Measurements from ENCODE around the gene PAWR.
"Not testable (repeated sequence)": the region's sequence is repeated elsewhere in the genome, so short reads cannot be mapped to it uniquely, and the experiment has no call there.

The PAWR gene

DNA sequence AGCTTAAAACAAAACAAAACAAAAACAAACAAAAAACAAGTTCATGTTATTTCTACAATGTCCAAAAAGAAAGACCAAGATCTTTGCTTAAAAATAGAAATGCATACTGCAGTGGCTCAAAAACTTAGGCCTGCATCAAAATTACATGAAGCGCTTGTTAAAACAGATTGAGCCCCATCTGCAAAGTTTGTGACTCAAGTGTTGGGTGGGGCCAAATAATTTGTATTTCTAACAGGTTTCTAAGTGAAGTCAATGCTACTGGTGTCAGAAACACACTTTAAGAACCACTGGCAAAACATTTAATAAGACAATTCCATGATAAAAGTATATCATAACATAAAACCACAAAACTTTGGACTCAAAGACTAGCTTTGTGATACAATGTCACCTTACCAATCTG, 105.6 kb downstream of the PAWR start:
- DNase-seq, result no peak

DNA sequence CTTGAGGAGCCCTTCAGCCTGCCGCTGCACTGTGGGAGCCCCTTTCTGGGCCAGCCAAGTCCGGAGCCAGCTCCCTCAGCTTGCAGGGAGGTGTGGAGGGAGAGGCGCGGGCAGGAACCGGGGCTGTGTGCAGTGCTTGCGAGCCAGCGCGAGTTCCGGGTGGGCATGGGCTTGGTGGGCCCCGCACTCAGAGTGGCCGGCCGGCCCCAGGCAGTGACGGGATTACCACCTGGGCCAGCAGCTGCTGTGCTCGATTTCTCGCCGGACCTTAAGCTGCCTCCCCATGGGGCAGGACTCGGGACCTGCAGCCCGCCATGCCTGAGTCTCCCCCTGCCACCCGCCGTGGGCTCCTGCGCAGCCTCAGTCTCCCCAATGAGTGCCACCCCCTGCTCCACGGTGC, 116.9 kb downstream of the PAWR start:
- DNase-seq, result no peak

DNA sequence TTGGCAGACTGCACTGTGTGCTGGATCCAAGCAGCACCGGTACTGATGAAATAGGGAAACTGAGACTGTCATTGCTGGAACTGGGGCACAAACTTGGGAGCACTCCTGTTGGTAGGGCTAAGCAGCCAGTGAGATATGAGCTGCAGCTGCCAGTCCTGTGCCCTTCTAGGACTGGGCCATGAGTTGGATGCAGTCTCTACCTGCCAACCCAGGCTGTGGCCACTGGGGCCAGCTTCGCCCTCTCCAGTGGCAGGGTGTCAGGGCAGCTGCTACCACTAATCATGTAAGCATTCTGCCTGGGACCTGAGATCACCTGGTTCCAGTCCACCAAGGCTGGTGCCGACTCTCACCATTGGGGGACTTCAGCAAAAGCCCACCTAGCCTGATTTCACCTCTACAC, 121.1 kb downstream of the PAWR start:
- DNase-seq, result no peak

DNA sequence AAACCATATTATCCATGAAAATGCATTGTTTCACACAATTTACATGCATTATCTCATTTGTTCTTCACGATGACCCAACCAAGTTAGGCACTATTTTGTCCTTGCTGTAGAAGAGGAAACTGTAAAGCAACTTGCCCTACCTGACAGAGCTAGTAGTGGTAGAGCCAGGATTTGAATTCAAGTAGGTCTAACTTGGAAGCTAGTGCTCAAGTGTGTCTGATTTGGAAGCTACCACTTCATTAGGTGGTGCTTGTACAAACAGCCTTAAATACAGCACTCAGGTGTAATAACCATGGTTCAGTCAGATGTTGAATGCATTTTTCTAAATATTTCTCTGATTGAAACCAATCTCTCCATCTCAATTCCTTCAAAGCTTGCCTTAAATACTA, 123.6 kb downstream of the PAWR start:
- no peak for DNase-seq

DNA sequence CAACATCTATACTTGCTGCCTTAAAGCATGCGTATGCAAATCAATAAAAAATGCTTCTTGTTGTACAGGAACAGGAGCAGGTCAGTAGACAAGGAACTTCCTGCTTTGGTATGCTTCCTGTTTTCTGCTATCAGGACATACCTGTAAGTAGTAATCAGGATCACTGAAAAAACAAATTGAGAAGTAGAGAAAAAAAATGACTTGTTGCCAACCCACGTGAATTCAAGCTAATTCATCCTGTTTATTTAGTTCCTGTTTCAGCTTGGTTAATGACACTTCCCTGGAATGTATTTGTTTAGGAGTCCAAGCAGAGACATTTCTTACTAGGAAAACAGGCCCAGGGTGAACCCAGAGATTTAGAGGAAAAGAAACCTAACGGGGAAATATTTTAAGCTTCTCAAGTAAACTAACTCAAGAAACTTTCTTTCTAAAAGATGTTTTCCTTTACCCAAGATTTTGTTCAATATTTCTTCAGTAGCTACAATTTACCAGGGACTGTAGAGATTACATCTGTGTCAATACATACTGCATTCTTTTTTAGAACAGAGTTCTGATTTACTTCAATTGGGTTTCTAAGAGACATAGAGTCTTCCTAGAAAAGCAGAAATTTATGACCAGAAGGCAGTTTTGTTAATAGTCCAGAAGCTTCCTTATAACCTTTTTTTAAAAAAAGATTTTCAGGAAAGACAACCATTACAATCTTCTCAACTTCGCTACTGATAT, 124.2 kb downstream of the PAWR start:
- DNase-seq, result no peak

DNA sequence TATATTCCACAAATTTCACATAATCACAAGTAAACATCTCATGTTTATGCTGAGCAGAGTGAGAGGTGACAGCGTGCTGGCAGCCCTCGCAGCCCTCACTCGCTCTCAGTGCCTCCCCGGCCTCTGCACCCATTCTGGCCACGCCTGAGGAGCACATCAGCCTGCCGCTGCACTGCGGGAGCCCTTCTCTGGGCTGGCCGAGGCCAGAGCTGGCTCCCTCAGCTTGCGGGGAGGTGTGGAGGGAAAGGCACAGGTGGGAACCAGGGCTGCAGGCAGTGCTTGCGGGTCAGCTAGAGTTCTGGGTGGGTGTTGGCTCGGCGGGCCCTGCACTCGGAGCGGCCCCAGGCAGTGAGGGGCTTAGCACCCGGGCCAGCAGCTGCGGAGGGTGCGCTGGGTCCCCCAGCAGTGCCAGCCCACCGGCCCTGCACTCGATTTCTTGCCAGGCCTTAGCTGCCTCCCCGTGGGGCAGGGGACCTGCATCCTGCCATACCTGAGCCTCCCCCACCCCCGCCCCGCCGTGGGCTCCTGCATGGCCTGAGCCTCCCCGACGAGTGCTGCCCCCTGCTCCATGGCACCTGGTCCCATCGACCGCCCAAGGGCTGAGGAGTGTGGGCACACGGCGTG, 125.9 kb downstream of the PAWR start:
- not testable (repeated sequence) for DNase-seq

DNA sequence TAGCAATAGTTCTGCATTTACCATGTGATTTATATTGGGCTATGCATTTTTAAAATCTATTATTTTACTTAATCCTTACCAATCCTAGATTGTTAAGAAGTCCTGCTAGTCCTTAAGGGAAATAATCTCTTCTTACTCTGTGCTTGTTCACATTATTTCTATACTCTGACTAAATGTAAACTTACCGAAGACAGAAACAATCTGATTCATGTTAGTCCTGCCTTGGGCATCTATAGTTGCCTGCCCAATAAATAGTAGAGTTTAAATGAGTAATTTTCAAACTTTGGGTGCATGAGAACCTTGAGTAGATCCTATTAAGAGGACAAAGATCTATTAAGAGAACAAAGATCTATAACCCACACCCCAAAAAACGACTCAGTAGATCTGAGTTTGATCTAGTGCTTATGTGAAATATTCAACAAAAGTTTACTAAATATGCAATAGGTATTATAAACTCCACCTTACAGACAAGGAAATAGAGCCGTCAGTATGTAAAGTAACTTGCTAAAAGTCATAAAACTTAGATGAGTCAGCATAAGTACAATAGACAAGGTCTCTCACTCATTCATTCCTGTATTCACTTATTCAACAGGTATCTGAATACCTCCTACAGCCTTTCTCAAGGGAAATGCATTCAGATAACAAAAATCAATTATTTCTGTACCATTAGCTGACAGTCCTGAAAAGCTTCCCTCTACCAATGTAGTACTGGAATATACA, 127.6 kb downstream of the PAWR start:
- no peak for DNase-seq

DNA sequence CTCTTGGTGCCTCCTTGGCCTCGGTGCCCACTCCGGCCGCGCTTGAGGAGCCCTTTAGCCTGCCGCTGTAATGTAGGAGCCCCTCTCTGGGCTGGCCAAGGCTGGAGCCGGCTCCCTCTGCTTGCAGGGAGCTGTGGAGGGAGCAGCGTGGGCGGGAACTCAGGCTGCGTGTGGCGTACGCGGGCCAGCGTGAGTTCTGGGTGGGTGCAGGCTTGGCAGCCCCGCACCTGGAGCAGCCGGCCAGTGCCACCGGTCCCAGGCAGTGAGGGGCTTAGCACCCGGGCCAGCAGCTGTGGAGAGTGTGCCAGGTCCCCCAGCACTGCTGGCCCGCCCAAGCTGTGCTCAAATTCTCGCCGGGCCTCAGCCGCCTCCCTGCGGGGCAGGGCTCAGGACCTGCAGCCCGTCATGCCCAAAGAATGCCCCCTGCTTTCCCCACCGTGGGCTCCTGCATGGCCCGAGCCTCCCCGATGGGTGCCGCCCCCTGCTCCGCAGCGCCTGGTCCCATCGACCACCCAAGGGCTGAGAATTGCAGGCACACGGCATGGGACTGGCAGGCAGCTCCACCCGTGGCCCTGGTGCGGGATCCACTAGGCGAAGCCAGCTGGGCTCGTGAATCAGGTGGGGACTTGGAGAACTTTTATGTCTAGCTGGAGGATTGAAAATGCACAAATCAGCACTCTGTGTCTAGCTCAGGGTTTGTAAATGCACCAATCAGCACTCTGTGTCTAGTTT, 129.2 kb downstream of the PAWR start:
- DNase-seq, result no peak

DNA sequence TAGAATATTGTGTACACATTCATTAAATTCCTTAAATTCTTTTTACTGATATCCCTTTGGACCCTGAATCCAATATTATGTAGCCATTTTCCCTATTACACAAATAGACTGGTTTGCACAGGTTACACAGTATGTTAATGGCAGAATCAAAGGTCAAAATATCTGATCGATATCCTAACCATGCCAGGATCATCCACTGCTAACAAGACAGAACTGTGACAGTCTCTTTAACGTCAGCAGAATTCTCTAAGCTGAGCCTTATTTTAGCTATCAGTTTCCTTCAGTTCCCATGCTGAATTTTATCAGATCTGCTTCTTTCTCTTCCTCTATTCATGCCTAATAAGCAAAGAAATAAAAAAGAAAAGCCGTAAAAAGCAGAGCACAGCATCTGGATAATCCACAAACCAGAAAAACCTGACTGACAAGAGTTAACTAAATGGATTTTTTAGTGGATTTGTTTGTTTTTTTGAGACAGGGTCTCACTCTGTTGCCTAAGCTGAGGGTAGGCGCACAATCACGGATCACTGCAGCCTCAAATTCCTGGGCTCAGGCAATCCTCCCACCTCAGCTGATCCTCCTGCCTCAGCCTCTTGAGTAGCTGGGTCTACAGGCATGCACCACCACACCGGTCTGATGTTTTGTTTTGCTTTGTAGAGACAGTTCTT, 130.4 kb downstream of the PAWR start:
- no peak for DNase-seq

DNA sequence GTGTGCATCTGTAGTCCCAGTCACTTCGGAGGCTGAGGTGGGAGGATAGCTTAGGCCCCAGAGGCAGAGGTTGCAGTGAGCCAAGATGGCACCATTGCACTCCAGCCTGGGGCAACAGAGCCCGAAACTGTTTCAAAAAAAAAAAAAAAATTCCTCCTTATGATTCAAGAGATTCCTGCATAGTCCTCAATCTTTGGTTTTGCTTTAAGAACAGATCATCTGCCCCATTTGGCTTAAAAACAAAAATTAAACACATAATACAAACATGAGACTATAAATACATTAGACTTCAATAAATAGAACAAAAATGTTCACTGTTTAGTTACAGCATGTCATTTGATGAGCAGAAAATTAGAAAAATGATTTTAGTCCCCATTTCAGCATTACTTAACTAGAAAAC, 131.2 kb downstream of the PAWR start:
- no peak for DNase-seq

DNA sequence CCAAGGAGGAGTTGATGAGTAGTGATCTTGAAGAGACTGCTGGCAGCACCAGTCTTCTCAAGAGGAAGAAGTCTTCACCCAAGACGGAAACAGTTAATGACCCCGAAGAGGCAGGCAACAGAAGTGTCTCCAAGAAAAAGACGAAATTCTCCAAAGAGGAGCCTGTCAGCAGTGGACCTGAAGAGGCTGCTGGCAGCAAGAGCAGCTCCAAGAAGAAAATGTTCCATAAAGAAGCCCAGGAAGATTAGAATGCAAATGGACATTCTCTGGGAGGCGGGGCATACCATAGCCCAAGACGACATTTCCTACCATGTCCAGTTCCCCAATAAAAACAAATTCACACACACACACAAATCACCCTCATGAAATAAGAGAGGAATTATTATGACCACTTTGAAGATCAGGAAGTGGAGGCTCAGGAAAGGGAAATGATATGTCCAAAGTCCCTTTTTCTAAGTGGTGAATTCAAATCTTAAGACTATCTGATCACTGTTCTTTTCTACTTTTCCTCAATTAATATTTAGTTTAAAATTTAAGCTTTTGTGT, 131.8 kb downstream of the PAWR start:
- DNase-seq, result no peak

DNA sequence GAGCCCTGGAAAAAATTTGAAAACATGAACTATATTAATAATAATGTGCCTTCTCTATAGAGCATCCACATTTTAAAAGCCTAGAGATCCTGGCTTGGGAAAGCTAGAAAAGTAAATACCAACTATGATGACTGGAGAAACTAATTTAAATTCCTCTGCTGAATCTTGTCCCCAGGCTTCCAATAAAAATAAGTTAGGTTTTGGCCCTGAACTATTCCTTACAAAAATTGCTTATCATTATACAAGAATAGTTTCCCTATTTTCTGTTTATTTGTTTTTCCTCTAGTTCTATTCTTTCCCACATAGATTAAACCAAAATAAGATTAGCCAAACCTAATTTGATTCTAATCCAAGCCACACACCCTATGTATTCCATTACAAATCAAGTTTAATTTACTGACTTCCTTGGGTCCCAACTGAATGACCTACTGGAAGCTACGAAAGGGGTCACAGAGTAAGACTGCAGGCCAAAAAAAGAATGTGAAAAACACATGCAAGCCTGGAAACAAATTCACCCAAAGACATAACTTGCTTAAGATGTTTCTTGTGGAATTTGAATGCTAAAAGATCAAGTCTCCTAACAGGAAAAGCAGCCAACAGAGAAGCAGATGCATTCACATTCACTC, 133.0 kb downstream of the PAWR start:
- no peak for DNase-seq

DNA sequence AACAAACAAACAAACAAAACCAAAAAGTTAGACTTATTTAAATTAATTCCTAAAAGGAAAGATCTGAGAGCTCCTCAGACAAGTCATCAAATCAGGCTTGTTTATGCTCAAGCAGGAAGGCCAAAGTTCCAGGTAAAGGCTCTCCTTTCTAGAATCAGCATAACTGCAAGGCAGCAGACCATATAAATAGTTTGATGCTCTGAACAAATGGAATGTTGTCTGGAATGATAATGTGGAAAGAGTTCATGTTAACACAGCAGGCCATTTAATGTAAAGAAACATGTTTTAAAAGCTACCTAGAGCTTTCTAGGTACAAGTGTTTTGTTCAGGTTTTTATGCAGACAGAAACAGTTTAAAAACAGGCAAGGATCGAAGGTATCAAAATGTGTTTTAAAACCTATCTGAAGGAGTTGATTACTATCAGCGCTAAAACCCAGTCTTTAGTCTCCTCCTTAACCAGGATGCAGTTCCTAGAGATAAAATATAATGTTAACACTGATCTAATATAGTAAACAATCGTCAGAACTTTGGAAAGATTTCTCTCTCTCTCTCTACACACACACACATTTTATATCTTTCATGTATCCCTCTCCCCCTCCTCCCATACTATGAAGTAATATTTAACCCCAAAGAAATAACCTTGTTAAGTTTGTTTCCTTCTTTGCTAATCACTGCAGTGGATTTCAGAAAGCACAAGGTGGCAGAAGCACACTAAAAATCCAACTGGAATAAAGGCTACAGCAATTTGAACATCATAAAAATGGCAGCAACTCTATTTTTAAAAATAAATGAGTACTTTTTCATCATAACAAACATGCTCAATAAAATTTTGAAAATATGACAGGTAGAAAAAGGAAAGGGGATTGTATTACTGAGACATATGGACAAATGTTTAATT, 135.5 kb downstream of the PAWR start:
- no peak for DNase-seq

DNA sequence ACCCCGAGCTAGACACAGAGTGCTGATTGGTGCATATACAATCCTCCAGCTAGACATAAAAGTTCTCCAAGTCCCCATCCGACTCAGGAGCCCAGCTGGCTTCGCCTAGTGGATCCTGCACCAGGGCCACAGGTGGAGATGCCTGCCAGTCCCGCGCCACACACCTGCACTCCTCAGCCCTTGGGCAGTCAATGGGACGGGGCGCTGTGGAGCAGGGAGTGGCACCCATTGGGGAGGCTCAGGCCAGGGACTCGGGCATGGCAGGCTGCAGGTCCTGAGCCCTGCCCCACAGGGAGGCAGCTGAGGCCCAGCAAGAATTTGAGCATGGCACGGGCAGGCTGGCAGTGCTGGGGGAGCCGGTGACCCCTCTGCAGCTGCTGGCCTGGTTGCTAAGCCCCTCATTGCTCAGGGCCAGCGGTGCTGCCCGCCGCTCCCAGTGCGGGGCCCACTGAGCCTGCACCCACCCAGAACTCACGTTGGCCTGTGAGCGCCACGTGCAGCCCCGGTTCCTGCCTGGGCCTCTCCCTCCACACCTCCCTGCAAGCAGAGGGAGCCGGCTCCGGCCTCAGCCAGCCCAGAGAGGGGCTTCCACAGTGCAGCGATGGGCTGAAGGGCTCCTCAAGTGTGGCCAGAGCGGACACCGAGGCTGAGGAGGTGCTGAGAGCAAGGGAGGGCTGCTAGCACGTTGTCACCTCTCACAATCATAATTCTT, 136.7 kb downstream of the PAWR start:
- DNase-seq, result no peak

DNA sequence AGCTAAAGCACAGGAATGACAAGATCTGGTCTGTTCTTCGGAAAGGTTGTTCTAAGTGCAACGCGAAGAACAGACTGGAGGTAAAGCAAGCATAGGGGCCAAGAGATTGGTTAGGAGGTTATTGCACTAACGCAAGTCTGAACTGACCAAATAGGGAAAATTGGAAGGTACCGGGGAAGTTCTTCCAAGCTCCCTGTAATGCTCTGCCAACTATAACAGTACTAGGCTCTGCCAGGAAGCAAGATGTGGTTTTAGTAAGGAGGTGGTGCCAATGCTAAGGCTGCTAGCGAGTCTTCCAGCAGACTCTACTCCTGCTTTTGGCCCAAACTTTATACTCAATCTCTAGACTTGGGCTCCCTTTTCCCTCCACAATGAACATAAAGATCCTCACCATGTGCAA, 138.6 kb downstream of the PAWR start:
- no peak for DNase-seq

DNA sequence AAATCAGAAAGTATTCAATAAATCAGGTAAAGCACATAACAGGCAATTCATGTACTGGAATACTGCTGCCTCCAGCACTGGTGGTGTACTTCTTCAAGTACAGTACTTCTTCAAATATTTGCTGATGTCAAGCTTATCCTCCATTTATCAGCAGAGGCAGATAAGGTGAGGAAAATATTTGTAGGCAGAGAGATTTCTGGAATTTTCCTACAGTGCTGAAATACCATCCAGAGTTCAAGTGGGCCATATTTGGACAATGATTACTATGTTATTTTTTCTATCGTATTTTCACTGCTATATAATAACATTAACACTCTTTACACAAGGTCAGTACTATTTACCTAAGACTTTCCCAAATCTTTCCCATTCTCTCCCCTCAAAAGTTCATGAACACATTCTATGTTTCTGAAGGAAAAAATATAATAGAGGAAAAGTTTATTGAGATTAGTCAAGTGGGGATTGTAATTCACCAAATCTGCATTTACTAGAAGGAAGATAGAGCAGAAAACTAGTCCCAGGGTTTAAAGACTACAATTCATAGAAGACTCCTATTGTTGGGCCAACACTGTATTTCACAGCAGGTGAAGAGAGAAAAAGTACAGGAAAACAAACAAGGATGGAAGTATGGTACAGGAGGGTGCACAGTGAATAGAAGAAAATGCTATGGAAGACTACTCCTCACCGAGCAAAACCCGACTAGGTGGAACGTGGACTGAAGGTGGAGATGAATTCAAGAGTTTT, 141.1 kb downstream of the PAWR start:
- no peak for DNase-seq

DNA sequence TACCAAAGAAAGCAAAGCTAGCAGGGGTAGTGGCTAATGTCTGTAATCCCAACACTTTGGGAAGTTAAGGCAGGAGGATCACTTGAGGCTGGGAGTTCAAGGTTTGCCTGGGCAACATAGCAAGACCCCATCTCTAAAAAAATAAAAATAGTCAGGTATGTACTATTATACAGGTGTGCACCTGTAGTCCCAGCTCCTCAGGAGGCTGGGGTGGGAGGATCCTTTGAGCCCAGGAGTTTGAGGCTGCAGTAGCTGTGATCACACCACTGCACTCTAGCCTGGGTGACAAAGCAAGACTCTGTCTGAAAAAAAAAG, 142.2 kb downstream of the PAWR start:
- DNase-seq, result no peak

DNA sequence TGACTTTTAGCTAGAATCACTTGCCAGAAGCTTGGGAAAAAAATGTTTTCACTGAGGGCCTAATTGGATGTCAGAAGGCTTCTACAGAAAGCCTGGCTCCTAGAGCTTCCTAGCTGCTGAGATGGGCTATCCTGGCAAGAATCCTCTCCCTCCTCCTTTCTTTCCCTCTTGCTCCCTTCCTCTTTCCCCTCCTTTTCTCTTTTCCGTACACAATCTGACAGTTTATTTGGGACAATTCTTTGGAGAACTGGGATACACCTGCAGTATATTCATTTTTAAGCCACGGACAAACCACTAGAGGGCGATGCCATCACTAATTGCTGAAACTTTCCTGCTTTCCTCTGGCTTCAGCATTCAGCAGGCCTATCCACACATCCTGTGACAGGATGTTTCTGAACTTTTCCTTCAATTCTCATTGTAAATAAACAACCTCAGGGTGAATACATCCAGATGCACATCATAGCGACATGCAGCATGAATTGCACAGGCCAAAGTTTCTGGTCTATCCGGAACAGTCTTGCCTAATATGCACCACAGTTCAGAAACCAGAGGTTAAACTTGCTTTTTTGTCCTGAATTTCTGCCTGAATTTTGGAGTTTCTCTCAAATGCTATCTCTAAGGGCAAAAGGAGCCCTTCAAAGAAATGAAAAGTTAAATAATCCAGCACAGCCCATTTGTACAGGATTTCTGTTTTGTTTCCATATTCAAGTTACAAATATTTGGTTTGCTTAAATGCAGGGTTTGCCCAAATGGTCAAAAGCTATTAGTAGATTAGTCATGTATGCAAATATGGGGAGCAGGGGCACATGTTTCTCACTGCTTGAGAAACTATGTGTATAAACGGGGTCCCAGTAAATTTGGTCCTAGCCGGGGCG, 142.8 kb downstream of the PAWR start:
- DNase-seq, result no peak
